Fibroblast of skin of left biceps (primary cell): ENCODE data around the gene CLEC2D.
"Not testable (repeated sequence)": the region's sequence is repeated elsewhere in the genome, so short reads cannot be mapped to it uniquely, and the experiment has no call there.

Experiments used
- DNase-seq, 2 experiments: peaks; one replicate each; pipeline ENCODE4 v3.0.0-alpha.2; 2013; ENCODE audit warnings: low read depth in 2 of 2

The CLEC2D gene, protein sequence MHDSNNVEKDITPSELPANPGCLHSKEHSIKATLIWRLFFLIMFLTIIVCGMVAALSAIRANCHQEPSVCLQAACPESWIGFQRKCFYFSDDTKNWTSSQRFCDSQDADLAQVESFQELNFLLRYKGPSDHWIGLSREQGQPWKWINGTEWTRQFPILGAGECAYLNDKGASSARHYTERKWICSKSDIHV

DNA sequence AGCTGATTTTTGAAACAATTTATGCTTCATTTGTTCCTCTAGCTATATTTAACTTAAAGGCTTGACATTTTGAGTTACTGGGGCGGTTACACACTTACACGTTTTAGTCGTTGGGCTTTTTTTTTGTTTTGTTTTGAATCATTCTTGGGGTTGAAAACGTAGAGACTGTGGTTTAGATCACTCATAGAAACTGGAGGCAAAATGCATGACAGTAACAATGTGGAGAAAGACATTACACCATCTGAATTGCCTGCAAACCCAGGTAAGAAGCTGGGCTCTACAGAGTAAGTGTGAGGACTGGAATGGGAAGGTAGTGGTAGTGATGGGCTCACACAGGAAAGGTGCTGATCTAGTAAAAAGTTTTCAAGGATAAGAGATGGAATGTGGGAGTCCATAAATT, at the start of gene CLEC2D:
TSS of gene CLEC2D (plus strand) at position 180 of the 400 bp plus-strand sequence. CDS start at position 202, 22 bp downstream.
- DNase-seq: no peak

DNA sequence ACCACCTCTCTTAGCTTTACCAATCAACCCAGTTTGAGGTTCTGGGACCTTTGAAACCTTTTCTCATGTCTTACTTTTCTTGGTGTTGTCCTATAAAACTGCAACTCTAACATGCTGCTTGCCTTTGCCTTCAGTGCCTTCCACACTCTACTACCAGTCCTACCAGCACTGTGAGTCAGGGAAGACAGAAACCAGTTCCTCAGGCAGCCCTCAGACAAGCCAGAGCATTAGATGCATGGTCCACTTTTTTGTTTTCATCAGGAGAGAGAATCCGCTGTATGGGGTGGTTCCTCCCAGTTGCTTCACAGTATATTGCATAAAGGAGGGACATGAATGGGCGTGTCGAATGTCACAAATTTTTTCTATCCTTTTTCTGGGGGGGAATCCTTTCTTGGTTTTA, 44.5 kb upstream of the CLEC2D start:
- DNase-seq: no peak

DNA sequence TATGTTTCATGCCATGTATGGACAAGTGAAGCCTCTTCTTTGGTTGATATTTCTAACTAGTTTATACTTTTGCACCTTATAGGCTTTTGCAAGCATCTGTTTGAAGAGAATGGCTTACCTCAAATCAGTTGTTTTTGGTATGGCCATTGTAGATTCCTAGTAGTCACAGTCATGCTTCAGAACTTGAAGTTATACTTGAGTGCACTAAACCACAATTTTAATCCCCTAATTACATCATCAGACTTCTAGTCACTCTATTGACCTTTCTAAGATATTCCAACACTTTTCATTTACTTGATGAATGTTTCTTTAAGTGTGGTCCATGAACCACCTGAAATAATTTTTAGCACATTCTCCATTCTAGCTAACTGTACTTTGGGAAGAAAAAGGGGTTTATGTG, 43.2 kb upstream of the CLEC2D start:
- DNase-seq: no peak

DNA sequence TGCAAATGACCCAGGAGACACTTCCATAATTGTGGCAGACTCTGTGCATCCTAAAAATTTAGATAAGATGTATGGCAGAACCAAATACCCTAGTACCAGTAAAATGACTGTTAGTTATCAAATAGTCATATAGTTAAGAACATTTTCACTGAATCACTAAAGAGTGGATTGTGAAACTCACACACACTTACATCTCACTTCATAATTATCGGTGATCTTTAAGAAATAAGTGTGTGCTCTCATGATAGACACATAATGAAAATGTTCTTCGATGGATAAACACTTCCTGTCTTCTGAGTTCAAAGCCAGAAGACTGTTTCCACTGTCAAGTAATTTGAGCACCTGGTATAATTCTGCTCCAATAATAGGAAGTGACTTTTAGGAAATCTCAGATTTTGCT, 42.7 kb upstream of the CLEC2D start:
- no peak for DNase-seq

DNA sequence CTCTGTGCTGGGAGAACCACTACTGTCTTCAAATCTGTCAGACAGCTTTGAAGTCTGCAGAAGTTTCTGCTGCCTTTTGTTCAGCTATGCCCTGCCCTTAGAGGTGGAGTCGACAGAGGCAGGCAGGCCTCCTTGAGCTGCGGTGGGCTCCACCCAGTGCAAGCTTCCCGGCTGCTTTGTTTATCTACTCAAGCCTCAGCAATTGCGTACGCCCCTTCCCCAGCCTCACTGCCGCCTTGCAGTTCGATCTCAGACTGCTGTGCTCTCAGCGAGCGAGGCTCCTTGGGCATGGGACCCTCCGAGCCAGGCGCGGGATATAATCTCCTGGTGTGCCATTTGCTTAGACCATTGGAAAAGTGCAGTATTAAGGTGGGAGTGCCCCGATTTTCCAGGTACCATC, 36.7 kb upstream of the CLEC2D start:
- DNase-seq: no peak

DNA sequence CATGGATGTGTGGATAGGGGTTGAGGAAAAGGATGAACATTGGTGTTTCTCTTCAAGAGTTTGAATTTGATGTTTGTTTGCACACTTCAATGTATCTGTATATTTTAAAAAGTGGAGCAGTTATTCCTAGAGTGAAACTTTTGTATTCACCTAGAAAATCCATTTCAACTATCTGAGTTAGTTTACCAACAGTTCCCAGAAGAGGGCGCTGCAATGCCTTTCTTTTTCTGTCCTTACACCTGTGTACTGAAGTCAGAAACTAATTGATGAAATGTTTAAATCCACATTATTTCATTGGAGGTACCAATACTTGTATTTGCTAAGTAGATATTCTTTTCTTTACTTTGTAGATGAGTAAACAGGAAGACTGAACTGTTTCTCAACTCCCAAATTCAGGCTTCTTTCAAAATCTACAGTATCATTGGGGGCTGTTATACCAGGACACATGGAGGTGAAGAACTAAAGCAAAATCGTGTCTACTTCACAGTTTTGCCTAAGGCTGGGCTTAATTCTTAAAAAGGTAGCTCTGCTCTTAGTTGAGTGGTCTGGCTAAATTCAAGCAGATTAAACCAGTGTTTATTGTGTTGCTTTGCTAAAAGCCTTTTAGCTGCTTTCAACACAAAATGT, 35.2 kb upstream of the CLEC2D start:
- no peak for DNase-seq

DNA sequence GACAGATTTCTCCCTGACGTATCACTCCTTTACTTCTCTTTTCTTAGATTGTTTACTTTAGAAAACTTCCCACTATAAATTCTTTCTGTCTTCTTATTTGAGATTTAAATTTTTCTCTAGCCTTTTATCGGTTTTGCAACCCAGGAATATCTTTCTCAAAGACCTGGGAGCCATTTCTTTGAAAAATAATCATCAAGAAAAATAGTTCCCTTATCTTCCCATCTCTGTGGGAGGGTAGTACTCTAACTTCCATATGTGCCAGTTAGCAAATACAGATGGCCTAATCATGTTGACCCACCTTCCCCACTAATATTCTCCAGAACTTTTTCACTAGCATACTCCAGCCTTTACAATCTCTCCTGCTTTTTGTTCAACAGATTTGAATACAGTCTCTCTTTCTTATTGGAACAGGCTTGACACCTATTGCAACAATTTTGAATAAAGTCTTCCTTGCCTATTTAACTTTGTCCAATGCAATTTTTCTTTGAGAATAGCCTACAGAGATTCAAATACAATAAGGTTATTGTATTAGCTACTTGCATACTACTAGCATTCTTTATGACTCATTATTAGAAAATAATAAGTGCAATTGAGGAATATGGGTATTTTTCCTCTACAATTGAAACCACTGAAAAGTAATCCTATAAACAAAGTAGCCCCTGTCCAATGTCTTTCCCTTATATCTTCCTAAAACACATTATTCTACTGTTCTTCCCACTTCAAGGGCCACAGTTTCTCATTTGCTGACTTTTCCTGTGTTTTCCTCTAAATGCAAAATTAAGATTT, 34.4 kb upstream of the CLEC2D start:
- no peak for DNase-seq

DNA sequence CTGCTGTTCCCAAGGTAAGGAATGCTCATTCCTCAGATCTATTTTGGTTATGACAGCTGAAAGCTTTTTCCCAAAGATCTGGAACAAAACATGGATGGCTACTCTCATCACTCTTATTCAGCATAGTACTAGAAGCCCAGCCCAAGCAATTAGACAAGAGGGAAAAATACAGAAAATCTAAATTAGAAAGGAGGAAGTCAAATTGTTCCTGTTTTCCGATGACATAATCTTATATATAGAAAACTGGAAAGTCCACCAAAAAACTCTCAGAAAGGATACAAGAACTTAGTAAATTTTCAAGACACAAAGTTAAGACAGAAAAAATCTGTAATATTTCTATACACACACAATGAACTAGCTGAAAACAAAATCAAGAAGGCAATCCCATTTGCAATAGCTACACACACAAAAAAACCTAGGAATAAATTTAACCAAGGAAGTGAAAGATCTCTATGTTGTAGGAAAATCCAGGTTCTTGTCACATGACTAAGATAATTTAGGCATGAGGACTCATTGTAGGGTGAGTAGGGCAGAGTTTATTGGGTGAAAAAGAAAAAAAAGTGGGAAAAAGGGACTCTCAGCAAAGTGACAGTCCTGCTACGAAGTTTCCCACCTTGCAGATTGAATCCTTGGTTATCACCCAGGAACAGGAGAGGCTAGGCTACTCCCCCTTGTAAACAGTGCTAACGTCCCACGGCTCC, 33.2 kb upstream of the CLEC2D start:
- no peak for DNase-seq

DNA sequence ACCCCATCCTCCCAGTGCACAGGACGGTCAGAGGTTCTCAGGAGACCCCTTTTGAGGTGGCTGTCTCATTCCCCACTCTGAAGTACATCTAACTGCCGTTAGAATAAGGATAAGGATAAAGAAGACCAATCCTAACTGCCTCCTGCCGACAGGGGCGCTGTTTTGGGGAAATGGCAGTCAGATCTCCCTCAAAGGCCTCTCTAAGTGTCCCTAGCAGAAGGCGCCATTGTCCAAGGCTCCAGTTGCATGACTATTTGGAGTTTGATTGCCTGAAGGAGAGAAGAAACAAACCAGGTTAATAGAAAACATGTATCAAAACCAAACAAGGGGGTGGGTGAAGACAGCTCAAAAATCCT, 32.7 kb upstream of the CLEC2D start:
- no peak for DNase-seq

DNA sequence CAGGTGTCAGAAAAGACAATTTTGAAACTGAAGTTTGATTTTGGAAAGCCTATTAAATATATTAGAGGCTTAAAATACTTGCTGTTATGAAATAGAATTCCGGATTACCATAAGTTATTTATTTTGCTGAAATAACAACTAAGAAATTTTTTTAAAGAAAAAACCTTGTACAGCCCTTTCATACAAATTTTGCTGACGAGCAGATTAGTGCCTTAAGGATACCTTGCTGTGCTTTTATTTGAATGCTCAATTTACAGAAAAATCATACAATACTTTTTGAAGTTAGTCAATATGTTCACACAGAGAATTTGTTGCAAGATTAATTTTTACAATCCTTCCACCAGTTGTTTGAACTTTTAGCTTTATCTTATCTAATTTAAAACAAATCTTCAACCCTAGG, 29.5 kb upstream of the CLEC2D start:
- no peak for DNase-seq

DNA sequence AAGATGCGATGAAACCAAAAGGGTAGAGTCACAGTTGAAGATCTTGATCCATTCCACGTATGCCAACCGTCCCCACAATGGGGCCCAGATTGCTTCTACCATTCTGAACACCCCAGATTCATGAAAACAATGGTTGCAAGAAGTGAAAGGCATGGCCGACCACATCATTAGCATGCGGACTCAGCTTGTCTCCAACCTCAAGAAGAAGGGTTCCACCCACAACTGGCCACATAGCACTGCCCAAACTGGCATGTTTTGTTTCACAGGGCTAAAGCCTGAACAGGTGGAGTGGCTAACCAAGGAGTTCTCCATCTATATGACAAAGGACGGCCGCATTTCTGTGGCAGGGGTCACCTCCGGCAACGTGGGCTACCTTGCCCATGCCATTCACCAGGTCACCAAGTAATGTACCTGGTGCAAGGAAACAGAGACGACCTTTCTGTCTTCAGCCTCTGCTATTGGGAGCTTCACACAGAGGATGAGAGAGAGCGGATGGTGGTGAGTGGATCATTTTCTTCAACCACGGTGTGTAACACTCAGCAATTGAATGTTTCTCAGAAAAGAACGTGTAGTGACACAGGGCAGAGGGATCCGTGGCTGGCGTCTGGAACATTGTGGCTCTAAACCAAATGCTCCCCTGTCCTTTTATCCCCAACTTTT, 26.8 kb upstream of the CLEC2D start:
- no peak for DNase-seq

DNA sequence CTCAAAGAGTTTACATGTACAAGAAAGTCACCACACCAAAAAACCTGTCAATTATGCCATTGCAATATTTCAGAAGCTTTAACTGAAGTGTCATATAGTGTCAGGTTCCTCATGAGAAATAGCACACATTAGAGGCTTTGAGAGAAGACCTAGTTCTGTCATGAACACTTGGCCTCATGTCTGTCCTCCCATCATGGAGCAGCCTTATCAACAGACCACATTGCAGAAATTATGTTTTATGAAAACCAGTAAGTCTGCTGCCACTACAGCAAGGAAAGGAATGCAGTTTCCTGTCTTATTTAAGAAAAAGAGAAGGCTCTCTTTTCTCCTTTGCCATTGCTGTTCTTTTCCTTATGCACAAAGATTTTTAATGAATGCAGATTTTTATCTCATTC, 26.2 kb upstream of the CLEC2D start:
- no peak for DNase-seq

DNA sequence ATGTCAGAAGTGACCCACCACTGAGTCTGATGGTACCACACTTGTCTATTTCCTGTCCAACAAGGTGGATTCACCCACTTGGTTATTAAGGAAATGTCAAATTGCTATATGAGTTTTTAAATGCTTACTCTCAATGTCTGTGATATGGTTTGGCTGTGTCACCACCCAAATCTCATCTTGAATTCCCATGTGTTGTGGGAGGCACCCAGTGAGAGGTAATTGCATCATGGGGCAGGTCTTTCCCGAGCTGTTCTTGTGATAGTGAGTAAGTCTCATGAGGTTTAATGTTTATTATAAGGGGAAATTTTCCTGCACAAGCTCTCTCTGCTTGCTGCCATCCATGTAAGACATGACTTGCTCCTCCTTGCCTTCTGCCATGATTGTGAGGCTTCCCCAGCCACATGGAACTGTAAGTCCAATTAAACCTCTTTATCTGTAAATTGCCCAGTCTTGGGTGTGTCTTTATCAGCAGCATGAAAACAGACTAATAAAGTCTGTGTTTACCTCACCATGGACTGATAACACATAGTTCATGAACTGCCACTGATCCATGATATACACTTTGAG, 24.4 kb upstream of the CLEC2D start:
- not testable (repeated sequence) for DNase-seq

DNA sequence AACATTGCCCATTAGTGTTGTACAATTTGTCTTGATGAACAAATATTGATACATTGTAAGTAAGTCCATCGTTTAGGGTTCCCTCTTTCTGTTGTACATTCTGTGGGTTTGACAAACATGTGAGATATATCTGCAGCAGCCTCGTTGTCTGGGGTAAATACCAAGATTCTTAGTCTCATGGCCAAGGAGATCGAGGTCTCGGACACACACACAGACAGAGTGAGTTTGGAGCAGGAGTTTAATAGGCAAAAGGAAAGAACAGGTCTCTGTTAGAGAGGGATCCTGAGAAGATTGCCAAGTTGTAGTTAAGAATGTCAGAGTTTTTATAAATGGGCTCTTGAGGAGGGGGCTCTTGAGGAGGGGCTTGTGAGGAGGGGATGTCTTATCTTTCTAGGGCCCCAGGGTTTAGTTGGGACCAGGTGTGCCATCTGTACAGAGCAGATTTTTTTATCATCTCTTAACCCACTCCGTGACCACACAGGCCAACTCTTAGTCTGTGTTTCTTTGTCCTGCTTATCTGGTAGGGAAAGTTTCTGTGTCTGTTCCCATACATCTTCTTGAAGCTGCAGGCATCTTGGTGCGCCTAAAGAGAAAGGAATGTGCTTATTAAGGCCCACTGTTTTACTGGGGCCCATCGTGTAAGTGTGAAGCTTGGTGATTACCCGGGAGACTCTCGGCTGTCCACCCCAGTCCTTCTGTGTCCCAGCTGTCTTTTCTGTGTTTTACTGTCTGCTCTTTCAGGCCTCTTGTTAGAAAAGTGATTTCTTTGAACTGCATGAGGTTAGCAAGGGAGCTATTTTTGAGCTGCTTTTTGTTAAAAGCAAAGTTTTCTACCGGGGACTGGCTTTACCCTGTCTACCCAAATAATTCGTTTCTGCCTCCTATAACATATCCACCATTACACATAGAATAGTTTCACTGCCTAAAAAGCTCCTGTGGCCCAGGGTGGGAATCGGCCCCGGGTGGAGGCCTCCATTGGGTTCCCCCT, 22.4 kb upstream of the CLEC2D start:
- DNase-seq: no peak

DNA sequence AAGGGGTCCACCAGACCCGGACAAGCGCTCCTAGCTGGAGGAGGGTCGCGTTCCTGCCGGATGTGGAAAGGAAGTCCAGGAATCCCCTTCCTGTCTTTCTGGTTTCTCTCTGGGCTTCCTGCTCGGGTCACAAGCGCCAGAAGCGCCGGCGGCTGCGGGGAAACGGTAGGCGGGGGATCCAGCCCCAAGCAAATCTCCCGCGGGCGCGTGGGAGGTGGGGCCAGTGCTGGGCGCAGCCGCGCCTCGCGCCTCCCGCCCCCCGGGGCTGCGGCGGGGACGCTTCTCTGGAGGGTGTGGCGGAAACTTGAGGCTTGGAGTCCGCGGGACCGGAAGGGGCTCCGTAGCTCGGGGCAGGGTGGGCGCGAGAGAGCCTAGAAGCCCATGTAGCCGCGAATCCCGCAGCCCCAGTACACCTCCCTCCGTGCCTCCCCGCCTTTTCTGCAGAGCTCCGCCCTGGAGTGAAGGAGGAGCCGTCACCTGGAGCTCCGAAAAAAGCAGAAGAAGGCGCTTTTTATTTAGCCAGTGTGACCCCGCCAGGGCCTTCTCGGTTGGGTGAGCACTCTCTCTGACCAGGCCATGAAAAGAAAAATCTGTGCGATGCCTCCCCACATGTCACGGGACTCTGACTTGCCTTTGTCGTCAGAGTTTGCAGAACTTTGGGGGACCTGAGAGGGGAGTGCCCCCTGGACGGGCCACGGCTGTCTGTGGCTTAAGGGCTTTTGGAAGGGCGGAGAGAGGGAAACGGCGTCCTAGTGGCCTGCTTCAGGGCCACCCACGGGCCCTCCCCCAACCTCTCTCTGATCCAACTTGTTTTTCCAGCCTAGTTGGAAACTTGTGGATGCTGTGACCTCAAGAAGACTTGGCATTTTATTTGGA, 21.4 kb upstream of the CLEC2D start:
- peak; percentile 46 to 58 for DNase-seq

DNA sequence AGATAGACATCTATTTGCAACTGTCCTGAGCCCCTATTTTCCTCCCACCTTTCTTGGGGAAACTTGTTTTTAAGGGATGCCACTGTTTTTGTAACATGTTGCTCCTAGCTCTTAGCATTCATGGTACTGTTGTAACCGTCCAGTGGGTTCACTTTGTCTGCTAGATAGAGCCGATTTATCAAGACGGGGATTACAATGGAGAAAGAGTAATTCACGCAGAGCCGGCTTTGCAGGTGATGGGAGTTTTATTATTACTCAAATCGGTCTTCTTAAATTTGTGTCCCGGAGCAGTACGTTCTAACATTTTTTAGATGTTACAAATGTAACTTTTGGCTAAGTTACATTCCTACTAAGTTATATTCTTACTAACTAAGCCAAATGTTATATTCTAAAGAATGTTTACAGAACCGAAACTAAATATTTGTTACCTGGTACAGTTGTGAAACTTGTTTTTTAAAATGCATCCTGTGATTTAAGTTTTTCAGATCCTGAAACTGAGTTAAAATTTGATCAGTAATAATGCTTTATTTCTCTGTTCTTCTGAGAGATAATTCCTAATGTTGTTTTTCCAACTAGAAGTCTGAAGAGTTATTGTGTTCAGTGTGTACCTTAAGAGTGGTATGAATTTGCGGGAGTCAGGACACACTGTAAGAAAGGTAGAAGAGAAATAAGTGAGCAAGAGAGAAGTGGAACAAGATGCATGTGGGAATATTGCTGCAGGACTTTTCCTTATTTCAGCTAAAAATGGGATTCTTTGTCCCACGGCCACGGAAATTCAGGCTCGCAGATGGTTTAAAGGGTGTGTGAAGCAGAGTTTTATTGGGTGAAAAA, 20.6 kb upstream of the CLEC2D start:
- no peak for DNase-seq

DNA sequence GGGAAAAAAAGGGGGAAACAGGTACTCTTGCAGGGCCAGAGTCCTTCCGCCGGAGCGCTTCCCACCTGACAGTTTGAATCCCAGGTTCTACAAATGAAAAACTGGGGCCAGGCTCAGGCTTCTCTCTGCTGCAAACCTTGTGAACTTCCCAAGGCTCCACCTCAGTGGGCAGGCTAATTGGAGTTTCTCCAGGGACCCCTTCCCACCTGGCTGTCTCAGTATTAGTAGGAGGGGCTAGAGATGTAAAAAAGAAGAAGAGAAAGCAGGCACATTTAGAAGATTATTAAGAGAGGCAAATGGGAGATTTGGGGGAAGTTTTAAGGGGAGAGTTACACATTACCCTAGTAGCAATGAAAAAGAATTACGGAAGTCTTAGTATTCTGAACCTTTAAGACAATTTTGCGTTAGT, 20.0 kb upstream of the CLEC2D start:
- no peak for DNase-seq

DNA sequence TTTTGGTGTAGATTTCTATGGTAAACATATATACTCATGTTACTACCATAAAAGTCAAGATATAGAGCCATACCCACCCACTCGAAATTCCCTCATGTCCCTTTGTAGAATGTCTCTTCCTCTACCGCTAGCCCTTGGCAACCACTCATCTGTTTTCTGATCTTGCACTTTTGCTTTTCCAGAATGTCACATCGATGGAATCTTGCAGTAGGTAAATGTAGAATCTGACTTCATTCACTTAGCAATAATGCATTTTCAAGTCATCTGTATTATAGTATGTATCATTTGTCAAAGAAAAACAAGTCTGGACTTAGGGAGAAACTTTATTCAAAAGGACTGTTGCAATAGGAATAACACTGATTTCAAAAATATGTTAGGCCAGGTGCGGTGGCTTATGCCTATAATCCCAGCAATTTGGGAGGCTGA, 19.3 kb upstream of the CLEC2D start:
- DNase-seq: no peak
